SK-N-SH treated with all-trans-retinoic acid at 6 μM for 48 hours (cell line): ENCODE results near the gene DDRGK1.

Experiments
- CREB5 ChIP-seq: fragments of 250-450 bp; sonication (Bioruptor Pico); IDR thresholded peaks from 2 replicates; pipeline ENCODE4 v1.5.1; 2020; ENCODE audit warnings: low read depth, mild to moderate bottlenecking, moderate library complexity
- PPARA ChIP-seq: fragments of 250-450 bp; sonication (Bioruptor Pico); IDR thresholded peaks from 2 replicates; pipeline ENCODE4 v1.5.0; 2020; ENCODE audit warnings: mild to moderate bottlenecking, borderline replicate concordance
- RARB ChIP-seq: fragments of 250-450 bp; sonication (Bioruptor Pico); IDR thresholded peaks from 2 replicates; pipeline ENCODE4 v1.8.0; 2021; ENCODE audit warnings: mild to moderate bottlenecking, moderate library complexity
- TCF4 ChIP-seq: fragments of 250-450 bp; sonication (Bioruptor Pico); IDR thresholded peaks from 2 replicates; pipeline ENCODE4 v1.8.0; 2021; ENCODE audit warnings: mild to moderate bottlenecking, moderate library complexity, borderline replicate concordance
- TOX ChIP-seq: fragments of 250-450 bp; sonication (Bioruptor Pico); IDR thresholded peaks from 2 replicates; pipeline ENCODE4 v1.8.0; 2021; ENCODE audit warnings: mild to moderate bottlenecking, moderate library complexity, borderline replicate concordance

GRCh38 chr20:3167738-3168078 is 36.8 kb downstream of the DDRGK1 start:
- TF ChIP-seq TCF4 (CRISPR knock-in tag) = no peak
- no peak for TF ChIP-seq RARB (CRISPR knock-in tag)
- no peak for TF ChIP-seq TOX
- TF ChIP-seq CREB5 = no peak
- TF ChIP-seq PPARA (CRISPR knock-in tag) = no peak
